GM12878 (cell line): Measurements from ENCODE around the gene PSMF1. TPM values are rescaled to one million over a fixed set of nuclear protein-coding genes. Genes with fewer than 3 reads are reported as not detected.

Experiments
- ATAC-seq: fragments of 200-7000 bp; cut with Tn5 transposase; 3 replicates; pipeline ENCODE4 v1.9.1; 2020; ENCODE audit warnings: mild to moderate bottlenecking, moderate library complexity
- BruUV-seq: library from RNA; stranded (reverse); fragments of 400-500 nt; replicated peaks from 2 replicates; lab custom pipeline; 2021; lab: Mats Ljungman, UMichigan
- CTCF ChIA-PET: fragments of 300-600 bp; sonication (Branson Sonifier 250); formaldehyde crosslinking; extraction: SDS; loops from one replicate; lab custom pipeline; 2021; ENCODE audit warnings: inconsistent platforms; lab: Yijun Ruan, JAX
- POLR2A ChIA-PET: fragments of 350-600 bp; formaldehyde crosslinking; extraction: SDS; loops from one replicate; lab custom pipeline; 2021; ENCODE audit warnings: inconsistent platforms; lab: Charles Lee
- RAD21 ChIA-PET: fragments of 300-600 bp; sonication (Branson Sonifier 250); formaldehyde crosslinking; loops from one replicate; lab custom pipeline; 2023; ENCODE audit warnings: antibody characterized with exemption; ENCODE audit not compliant: unreplicated experiment; lab: Charles Lee
- SMC1A ChIA-PET: fragments of 300-600 bp; sonication (Branson Sonifier 250); formaldehyde crosslinking; loops from one replicate; lab custom pipeline; 2023; ENCODE audit not compliant: unreplicated experiment, uncharacterized antibody; lab: Charles Lee
- DNase-seq: peaks from one replicate; pipeline ENCODE4 v3.0.0-alpha.2; 2011; ENCODE audit warnings: low read depth, low spot score
- FAIRE-seq: peaks from 3 replicates; lab custom pipeline; 2011; peaks lifted over from hg19 to GRCh38; lab: Jason Lieb, UNC
- H2AFZ ChIP-seq: 2 replicates; pipeline ENCODE4 v1.6.0; 2011; ENCODE audit warnings: low read depth, low read length, control low read depth; ENCODE audit not compliant: control insufficient read depth
- H3K27ac ChIP-seq: 2 replicates; pipeline ENCODE4 v1.5.1; 2011; ENCODE audit warnings: control low read depth; ENCODE audit not compliant: control insufficient read depth, insufficient read depth
- H3K27me3 ChIP-seq, 2 experiments: replicated peaks in 1 of 2; 2 replicates each; pipeline versions ENCODE4 v1.6.0 to v1.6.1; 2011; ENCODE audit warnings: low read length in 1 of 2; ENCODE audit not compliant: control insufficient read depth in 2 of 2, insufficient read depth in 2 of 2
- H3K36me3 ChIP-seq, 2 experiments: 2 replicates each; pipeline ENCODE4 v1.5.1; 2011; ENCODE audit warnings: low read length in 1 of 2; ENCODE audit not compliant: control insufficient read depth in 2 of 2, insufficient read depth in 2 of 2
- H3K4me1 ChIP-seq: 2 replicates; pipeline ENCODE4 v1.6.1; 2011; ENCODE audit warnings: mild to moderate bottlenecking, low read length, moderate library complexity, mixed read lengths; ENCODE audit not compliant: control insufficient read depth, insufficient read depth
- H3K4me2 ChIP-seq: 2 replicates; pipeline ENCODE4 v1.6.0; 2011; ENCODE audit warnings: control low read depth; ENCODE audit not compliant: control insufficient read depth, insufficient read depth
- H3K4me3 ChIP-seq: fragments of 200-600 bp; sonication (generic); 2 replicates; pipeline ENCODE4 v1.5.1; 2016
- H3K79me2 ChIP-seq: 2 replicates; pipeline ENCODE4 v1.6.0; 2011; ENCODE audit warnings: low read length; ENCODE audit not compliant: control insufficient read depth, insufficient read depth
- H3K9ac ChIP-seq: 2 replicates; pipeline ENCODE4 v1.8.0; 2011; ENCODE audit warnings: low read length, control low read depth, mixed read lengths; ENCODE audit not compliant: control insufficient read depth, insufficient read depth
- H3K9me3 ChIP-seq: replicated peaks from 3 replicates; pipeline ENCODE4 v1.5.1; 2011; ENCODE audit warnings: mild to moderate bottlenecking, low read length; ENCODE audit not compliant: control insufficient read depth, insufficient read depth
- H4K20me1 ChIP-seq: 2 replicates; pipeline ENCODE4 v1.6.0; 2011; ENCODE audit not compliant: control insufficient read depth, insufficient read depth
- ATF2 ChIP-seq: IDR thresholded peaks from 2 replicates; pipeline ENCODE4 v1.6.1; 2012; ENCODE audit warnings: low read length, inconsistent platforms
- BHLHE40 ChIP-seq, 2 experiments: fragments of 450-650 bp in 1 of 2; IDR thresholded peaks; 2 replicates each; pipeline ENCODE4 v1.6.1; 2011 to 2017; ENCODE audit warnings: low read depth in 2 of 2, borderline replicate concordance in 1 of 2, improper control_type of control experiment in 1 of 2, low read length in 1 of 2, mild to moderate bottlenecking in 1 of 2
- EED ChIP-seq: sonication (generic); IDR thresholded peaks from 2 replicates; pipeline ENCODE4 v1.6.1; 2016; ENCODE audit warnings: antibody characterized with exemption, low read depth
- KLF5 ChIP-seq: fragments of 450-650 bp; IDR thresholded peaks from 2 replicates; pipeline ENCODE4 v1.6.1; 2014; ENCODE audit warnings: mild to moderate bottlenecking; ENCODE audit not compliant: partially characterized antibody
- MTA3 ChIP-seq: IDR thresholded peaks from 2 replicates; pipeline ENCODE4 v1.6.1; 2012; ENCODE audit warnings: low read length, inconsistent platforms, borderline replicate concordance
- NBN ChIP-seq: fragments of 450-650 bp; IDR thresholded peaks from 2 replicates; pipeline ENCODE4 v1.6.1; 2016
- NFXL1 ChIP-seq: fragments of 450-650 bp; IDR thresholded peaks from 2 replicates; pipeline ENCODE4 v1.6.1; 2017; ENCODE audit warnings: antibody characterized with exemption, mild to moderate bottlenecking, borderline replicate concordance
- POLR2A ChIP-seq: IDR thresholded peaks from 2 replicates; pipeline ENCODE4 v1.6.1; 2011; ENCODE audit warnings: low read depth, mild to moderate bottlenecking, low read length
- POLR2AphosphoS2 ChIP-seq: IDR thresholded peaks from 2 replicates; pipeline ENCODE4 v1.6.1; 2011; ENCODE audit warnings: low read depth, mild to moderate bottlenecking, low read length, improper control_type of control experiment, moderate library complexity
- RBBP5 ChIP-seq: fragments of 200-600 bp; sonication (generic); conservative IDR thresholded peaks from 2 replicates; pipeline ENCODE4 v1.6.1; 2016
- SPI1 ChIP-seq: IDR thresholded peaks from 2 replicates; pipeline ENCODE4 v1.6.1; 2011; ENCODE audit warnings: low read depth, mild to moderate bottlenecking, low read length, moderate library complexity, borderline replicate concordance; ENCODE audit not compliant: insufficient read depth
- SRF ChIP-seq, 2 experiments: IDR thresholded peaks; 2 replicates each; pipeline ENCODE4 v1.6.1; 2011; ENCODE audit warnings: low read depth in 2 of 2, low read length in 2 of 2, mild to moderate bottlenecking in 1 of 2, moderate library complexity in 1 of 2
- YY1 ChIP-seq: IDR thresholded peaks from 2 replicates; pipeline ENCODE4 v1.6.1; 2011; ENCODE audit warnings: low read depth, mild to moderate bottlenecking, low read length
- ZNF274 ChIP-seq: IDR thresholded peaks from one replicate; pipeline ENCODE4 v1.8.0; 2011; ENCODE audit not compliant: insufficient read length, insufficient read depth
- ZNF384 ChIP-seq: IDR thresholded peaks from 2 replicates; pipeline ENCODE4 v1.6.1; 2012; ENCODE audit warnings: low read depth, mild to moderate bottlenecking, low read length, improper control_type of control experiment, borderline replicate concordance
- ZZZ3 ChIP-seq: IDR thresholded peaks from 2 replicates; pipeline ENCODE4 v1.6.1; 2011; ENCODE audit warnings: low read depth; ENCODE audit not compliant: control insufficient read depth, insufficient read length
- WGBS: methylation state at CpG from one replicate; pipeline ENCODE4 v1.1.6; 2016; ENCODE audit warnings: low lambda C conversion rate; ENCODE audit not compliant: insufficient replicate concordance, insufficient coverage; ENCODE audit errors: missing lambda C conversion rate; 5-methylcytosine and 5-hydroxymethylcytosine counted together
- in situ Hi-C: fragments of 300-500 bp; cut with MboI; formaldehyde crosslinking; loops from 9 replicates; pipeline ENCODE4 v1.14.3; 2018; ENCODE audit warnings: mixed read lengths
- intact Hi-C: fragments of 100-400 bp; cut with micrococcal nuclease; formaldehyde crosslinking; loops from one replicate; pipeline ENCODE4 v1.14.2; 2022; ENCODE audit not compliant: unreplicated experiment
- polyA plus RNA-seq, 11 experiments: library from polyadenylated mRNA; depleted of rRNA in 4 of 11; unstranded in 6 of 11; stranded (reverse) in 5 of 11; fragments of >200 nt; fragmentation: Nextera tagmentation in 4 of 11; fragmentation: Illumina TruSeq in 1 of 11; extraction: Ambion mirVana in 4 of 11; extraction: Trizol in 1 of 11; gene quantifications; 1 replicate in 1 of 11; 2 replicates in 10 of 11; pipeline versions ENCODE4 v1.2.1 to v1.2.3, GENCODE V29; 2011 to 2016; ENCODE audit warnings: inconsistent platforms in 2 of 11, missing spikeins in 2 of 11, low read depth in 1 of 11
- total RNA-seq, 4 experiments: library from RNA; depleted of rRNA in 3 of 4; stranded (reverse); fragments of >200 nt in 3 of 4; fragmentation: Illumina TruSeq in 1 of 4; extraction: Trizol in 1 of 4; gene quantifications; 2 replicates each; pipeline versions ENCODE4 v1.2.1 to v1.2.3, GENCODE V29; 2013 to 2021
- TF ChIP-seq, protein P1 (sequence below): fragments of 450-650 bp; IDR thresholded peaks from 2 replicates; pipeline ENCODE4 v1.6.1; 2018; ENCODE audit warnings: borderline replicate concordance, mild to moderate bottlenecking; ENCODE audit not compliant: partially characterized antibody
- TF ChIP-seq, protein P2 (sequence below): fragments of 450-650 bp; IDR thresholded peaks from 2 replicates; pipeline ENCODE4 v1.6.1; 2016; ENCODE audit warnings: mild to moderate bottlenecking

The PSMF1 gene
- total and polyA plus RNA-seq, 10 of the 15 experiments (the other 5 are each of a cell fraction or from before 2014, with no cell fraction given) = 14.2 to 173 (median 40.6) TPM

GRCh38 chr20:1185790-1186334 lies 67.5 kb downstream of the PSMF1 start (continued):
- TF ChIP-seq, protein P1, sequence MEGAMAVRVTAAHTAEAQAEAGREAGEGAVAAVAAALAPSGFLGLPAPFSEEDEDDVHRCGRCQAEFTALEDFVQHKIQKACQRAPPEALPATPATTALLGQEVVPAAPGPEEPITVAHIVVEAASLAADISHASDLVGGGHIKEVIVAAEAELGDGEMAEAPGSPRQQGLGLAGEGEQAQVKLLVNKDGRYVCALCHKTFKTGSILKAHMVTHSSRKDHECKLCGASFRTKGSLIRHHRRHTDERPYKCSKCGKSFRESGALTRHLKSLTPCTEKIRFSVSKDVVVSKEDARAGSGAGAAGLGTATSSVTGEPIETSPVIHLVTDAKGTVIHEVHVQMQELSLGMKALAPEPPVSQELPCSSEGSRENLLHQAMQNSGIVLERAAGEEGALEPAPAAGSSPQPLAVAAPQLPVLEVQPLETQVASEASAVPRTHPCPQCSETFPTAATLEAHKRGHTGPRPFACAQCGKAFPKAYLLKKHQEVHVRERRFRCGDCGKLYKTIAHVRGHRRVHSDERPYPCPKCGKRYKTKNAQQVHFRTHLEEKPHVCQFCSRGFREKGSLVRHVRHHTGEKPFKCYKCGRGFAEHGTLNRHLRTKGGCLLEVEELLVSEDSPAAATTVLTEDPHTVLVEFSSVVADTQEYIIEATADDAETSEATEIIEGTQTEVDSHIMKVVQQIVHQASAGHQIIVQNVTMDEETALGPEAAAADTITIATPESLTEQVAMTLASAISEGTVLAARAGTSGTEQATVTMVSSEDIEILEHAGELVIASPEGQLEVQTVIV = no peak
- TF ChIP-seq ZZZ3 = no peak

- POLR2A ChIA-PET = no interaction called here
- Histone ChIP-seq H3K4me3 (no peak overlapping the region), H3K4me2 (no peak overlapping the region), H2AFZ (no peak overlapping the region), H3K9me3 (no peaks in the 10 kb centered on the region), H3K9ac (no peak overlapping the region), H3K27me3 (peaks cover 2 to 4% of the 10 kb centered on the region in 2 experiments; a peak in 3 of 4 replicates), H3K79me2 (no peaks in the 10 kb centered on the region), H3K36me3 (no peaks in the 10 kb centered on the region), H4K20me1 (no peaks in the 10 kb centered on the region), H3K27ac (no peak overlapping the region), H3K4me1 (no peaks in the 10 kb centered on the region)
- ATAC-seq = no peak
- intact Hi-C loops (no loop called here), in situ Hi-C loops (no loop called here)
- FAIRE-seq = no peak
- DNase-seq = no peak
- CTCF ChIA-PET = interaction anchor here (1.9 kb wide), 1 partner anchor 27 kb away, joined by 5 read pairs; no protein-coding TSS in a partner anchor
- SMC1A ChIA-PET = interaction anchor here (0.8 kb wide), 1 partner anchor 79 kb away, joined by 3 read pairs; no protein-coding TSS in a partner anchor
- 53% methylated on average over 13 of the region's 13 CpGs for WGBS
- RAD21 ChIA-PET = no interaction called here
- BruUV-seq = no TSS peak
- TF ChIP-seq EED = no peak
- no peak for TF ChIP-seq MTA3
- TF ChIP-seq RBBP5 = no peak
- no peak for TF ChIP-seq SPI1
- no peak for TF ChIP-seq NFXL1
- no peak for TF ChIP-seq SRF (IDR thresholded peaks at IDR 0.05; ENCODE audit: low read depth in 2 of 2, low read length in 2 of 2)
- TF ChIP-seq POLR2AphosphoS2 = no peak
- TF ChIP-seq, protein P2, sequence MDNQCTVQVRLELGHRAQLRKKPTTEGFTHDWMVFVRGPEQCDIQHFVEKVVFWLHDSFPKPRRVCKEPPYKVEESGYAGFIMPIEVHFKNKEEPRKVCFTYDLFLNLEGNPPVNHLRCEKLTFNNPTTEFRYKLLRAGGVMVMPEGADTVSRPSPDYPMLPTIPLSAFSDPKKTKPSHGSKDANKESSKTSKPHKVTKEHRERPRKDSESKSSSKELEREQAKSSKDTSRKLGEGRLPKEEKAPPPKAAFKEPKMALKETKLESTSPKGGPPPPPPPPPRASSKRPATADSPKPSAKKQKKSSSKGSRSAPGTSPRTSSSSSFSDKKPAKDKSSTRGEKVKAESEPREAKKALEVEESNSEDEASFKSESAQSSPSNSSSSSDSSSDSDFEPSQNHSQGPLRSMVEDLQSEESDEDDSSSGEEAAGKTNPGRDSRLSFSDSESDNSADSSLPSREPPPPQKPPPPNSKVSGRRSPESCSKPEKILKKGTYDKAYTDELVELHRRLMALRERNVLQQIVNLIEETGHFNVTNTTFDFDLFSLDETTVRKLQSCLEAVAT = no peak
- TF ChIP-seq BHLHE40 (IDR thresholded peaks at IDR 0.05; ENCODE audit: borderline replicate concordance in 1 of 2, low read depth in 2 of 2, low read length in 1 of 2) = no peak
- no peak for TF ChIP-seq ZNF384
- no peak for TF ChIP-seq ATF2
- TF ChIP-seq YY1 = no peak
- TF ChIP-seq ZNF274 = no peak
- no peak for TF ChIP-seq KLF5
- TF ChIP-seq NBN = no peak
- no peak for TF ChIP-seq POLR2A
Observed at GRCh38 chr20:1186367-1186991, 68.1 kb downstream of the PSMF1 start.
